ENCODE measurements around the gene CREB3L4.

GRCh38 chr1:153958111-153958960 is 9.4 kb upstream of the CREB3L4 start, which contains the start of gene CRTC2:
- TF ChIP-seq CTCF (conservative IDR thresholded peaks at IDR 0.05 in 1 of 2, IDR thresholded peaks at IDR 0.05 in 1 of 2; ENCODE audit: low read depth in 1 of 2, low read length in 2 of 2) (no peak), EZH2 (IDR thresholded peaks at IDR 0.05; ENCODE audit: low read length, missing control alignments) (no peak)

Measured in fibroblast of lung (primary cell).